Mesenchymal stem cell (in vitro differentiated cells and primary cell): ENCODE data around the gene SPTLC2.

ENCODE experiments used
- DNase-seq: peaks from one replicate; pipeline ENCODE4 v3.0.0-alpha.2; 2013
- H2AFZ ChIP-seq: one replicate; pipeline ENCODE4 v1.6.1; 2013; ENCODE audit warnings: low read depth, mild to moderate bottlenecking, control low read depth, inconsistent platforms, low read length, moderate library complexity
- H2AK5ac ChIP-seq: 2 replicates; pipeline ENCODE4 v1.6.1; 2013; ENCODE audit warnings: low read length, moderate library complexity, mild to moderate bottlenecking, inconsistent platforms; ENCODE audit not compliant: severe bottlenecking
- H2BK120ac ChIP-seq: one replicate; pipeline ENCODE4 v1.6.1; 2013; ENCODE audit warnings: low read depth, mild to moderate bottlenecking, inconsistent platforms, low read length, moderate library complexity
- H2BK12ac ChIP-seq, 2 experiments: one replicate each; pipeline ENCODE4 v1.6.1; 2013; ENCODE audit warnings: inconsistent platforms in 2 of 2, low read length in 2 of 2, mild to moderate bottlenecking in 2 of 2, moderate library complexity in 2 of 2, control low read depth in 1 of 2
- H2BK15ac ChIP-seq: one replicate; pipeline ENCODE4 v1.6.1; 2013; ENCODE audit warnings: mild to moderate bottlenecking, low read depth, inconsistent platforms; ENCODE audit not compliant: poor library complexity, severe bottlenecking
- H2BK5ac ChIP-seq: 2 replicates; pipeline ENCODE4 v1.6.1; 2013; ENCODE audit warnings: low read depth, mild to moderate bottlenecking, low read length, control low read depth, inconsistent platforms; ENCODE audit not compliant: poor library complexity, severe bottlenecking
- H3K14ac ChIP-seq, 2 experiments: one replicate each; pipeline ENCODE4 v1.6.1; 2013; ENCODE audit warnings: inconsistent platforms in 2 of 2, low read length in 2 of 2, control low read depth in 1 of 2, mild to moderate bottlenecking in 1 of 2, moderate library complexity in 1 of 2
- H3K18ac ChIP-seq, 2 experiments: one replicate each; pipeline ENCODE4 v1.6.1; 2013; ENCODE audit warnings: inconsistent platforms in 2 of 2, low read length in 2 of 2, control low read depth in 1 of 2, low read depth in 1 of 2, mild to moderate bottlenecking in 1 of 2
- H3K23ac ChIP-seq, 2 experiments: one replicate each; pipeline ENCODE4 v1.6.1; 2013; ENCODE audit warnings: inconsistent platforms in 2 of 2, low read length in 2 of 2, mild to moderate bottlenecking in 2 of 2, moderate library complexity in 2 of 2, control low read depth in 1 of 2
- H3K27ac ChIP-seq: 2 replicates; pipeline ENCODE4 v1.5.1; 2013; ENCODE audit warnings: mild to moderate bottlenecking, moderate library complexity, low read length, control low read depth, inconsistent platforms; ENCODE audit not compliant: poor library complexity, severe bottlenecking
- H3K27me3 ChIP-seq, 2 experiments: 2 replicates each; pipeline versions ENCODE4 v1.6.1 to v1.7.0; 2013; ENCODE audit warnings: low read length in 2 of 2, mild to moderate bottlenecking in 2 of 2, moderate library complexity in 2 of 2, control low read depth in 1 of 2, inconsistent platforms in 1 of 2; ENCODE audit not compliant: control insufficient read depth in 1 of 2, insufficient read depth in 1 of 2
- H3K36me3 ChIP-seq, 2 experiments: 2 replicates each; pipeline versions ENCODE4 v1.6.1 to v1.7.0; 2013; ENCODE audit warnings: low read length in 2 of 2, control low read depth in 1 of 2, inconsistent platforms in 1 of 2, low read depth in 1 of 2, mild to moderate bottlenecking in 1 of 2; ENCODE audit not compliant: insufficient read depth in 2 of 2, control insufficient read depth in 1 of 2
- H3K4ac ChIP-seq, 2 experiments: one replicate each; pipeline ENCODE4 v1.6.1; 2013; ENCODE audit warnings: inconsistent platforms in 2 of 2, low read length in 2 of 2, mild to moderate bottlenecking in 2 of 2, moderate library complexity in 2 of 2, control low read depth in 1 of 2, low read depth in 1 of 2
- H3K4me1 ChIP-seq: 2 replicates; pipeline ENCODE4 v1.6.1; 2013; ENCODE audit warnings: low read depth, low read length, control low read depth; ENCODE audit not compliant: control insufficient read depth, insufficient read depth
- H3K4me2 ChIP-seq: 2 replicates; pipeline ENCODE4 v1.6.1; 2013; ENCODE audit warnings: low read length, mild to moderate bottlenecking, inconsistent platforms; ENCODE audit not compliant: poor library complexity, severe bottlenecking
- H3K4me3 ChIP-seq, 2 experiments: 2 replicates each; pipeline versions ENCODE4 v1.5.1 to v1.7.0; 2013; ENCODE audit warnings: low read length in 2 of 2, mild to moderate bottlenecking in 2 of 2, control low read depth in 1 of 2, low read depth in 1 of 2; ENCODE audit not compliant: insufficient read depth in 1 of 2
- H3K79me1 ChIP-seq: replicated peaks from 2 replicates; pipeline ENCODE4 v1.6.1; 2013; ENCODE audit warnings: mild to moderate bottlenecking, control low read depth, low read length, inconsistent platforms; ENCODE audit not compliant: poor library complexity, severe bottlenecking
- H3K9ac ChIP-seq: 2 replicates; pipeline ENCODE4 v1.7.0; 2013; ENCODE audit warnings: mild to moderate bottlenecking, low read length, moderate library complexity
- H3K9me3 ChIP-seq: 2 replicates; pipeline ENCODE4 v1.7.0; 2013; ENCODE audit warnings: mild to moderate bottlenecking, low read length; ENCODE audit not compliant: control insufficient read depth
- H4K8ac ChIP-seq: one replicate; pipeline ENCODE4 v1.6.1; 2013; ENCODE audit warnings: inconsistent platforms, mild to moderate bottlenecking, low read length, moderate library complexity
- H4K91ac ChIP-seq: one replicate; pipeline ENCODE4 v1.6.1; 2013; ENCODE audit warnings: mild to moderate bottlenecking, low read length, inconsistent platforms
- WGBS: methylation state at CpG from one replicate; pipeline ENCODE4 v1.1.7; 2013; ENCODE audit warnings: mixed read lengths; 5-methylcytosine and 5-hydroxymethylcytosine counted together

SPTLC2 gene

DNA sequence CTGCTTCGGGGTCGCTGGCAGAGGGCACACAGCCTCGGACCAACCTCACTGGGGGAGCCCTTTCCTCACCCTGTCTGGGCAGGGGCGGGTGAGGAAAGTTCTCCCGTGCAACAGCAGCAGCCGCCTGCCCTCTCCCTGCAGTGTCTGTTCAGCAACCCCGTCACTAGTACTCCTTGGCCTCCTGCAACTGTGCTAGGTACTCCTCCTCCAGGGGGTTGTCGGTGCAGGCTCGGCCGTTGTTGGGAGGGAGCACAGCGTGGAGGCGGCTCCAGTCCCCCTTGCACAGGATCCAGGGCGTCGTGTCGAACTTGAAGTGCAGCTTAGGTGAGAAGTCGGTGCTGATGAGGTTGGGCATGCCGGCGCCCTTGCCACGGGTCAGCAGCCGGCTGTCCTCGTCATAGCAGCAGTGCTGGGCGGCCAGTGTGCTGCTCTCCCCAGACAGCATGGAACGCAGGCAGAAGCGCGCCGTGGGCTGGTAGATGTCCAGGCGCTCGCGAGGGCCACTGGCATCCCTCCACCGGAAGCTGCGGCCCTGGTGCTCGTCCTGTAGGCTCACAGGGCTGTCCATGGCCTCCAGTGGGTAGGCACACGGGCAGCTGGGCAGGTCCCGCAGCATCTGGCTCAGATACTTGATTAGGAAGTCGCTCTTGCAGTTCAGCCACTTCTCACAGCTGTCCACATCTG lies 140.9 kb downstream of the SPTLC2 start:
- Histone ChIP-seq H4K8ac (no peak overlapping the region), H2BK5ac (no peak overlapping the region), H2AFZ (no peak overlapping the region), H4K91ac (no peak overlapping the region), H2BK120ac (no peak overlapping the region), H3K9me3 (no peaks in the 10 kb centered on the region), H3K18ac (no peak overlapping the region), H3K27me3 (peaks cover 35 to 46% of the 10 kb centered on the region in 2 experiments), H3K27ac (no peak overlapping the region), H2BK15ac (no peak overlapping the region), H3K14ac (no peak overlapping the region), H3K4me3 (no peak overlapping the region), H2BK12ac (no peak overlapping the region), H3K23ac (no peak overlapping the region), H2AK5ac (no peak overlapping the region), H3K36me3 (no peaks in the 10 kb centered on the region), H3K4me2 (no peak overlapping the region), H3K79me1 (no peaks in the 10 kb centered on the region), H3K4ac (no peak overlapping the region), H3K9ac (no peak overlapping the region), H3K4me1 (no peaks in the 10 kb centered on the region)
- DNase-seq: no peak
- WGBS: 85% methylated on average over 35 of the region's 35 CpGs

DNA sequence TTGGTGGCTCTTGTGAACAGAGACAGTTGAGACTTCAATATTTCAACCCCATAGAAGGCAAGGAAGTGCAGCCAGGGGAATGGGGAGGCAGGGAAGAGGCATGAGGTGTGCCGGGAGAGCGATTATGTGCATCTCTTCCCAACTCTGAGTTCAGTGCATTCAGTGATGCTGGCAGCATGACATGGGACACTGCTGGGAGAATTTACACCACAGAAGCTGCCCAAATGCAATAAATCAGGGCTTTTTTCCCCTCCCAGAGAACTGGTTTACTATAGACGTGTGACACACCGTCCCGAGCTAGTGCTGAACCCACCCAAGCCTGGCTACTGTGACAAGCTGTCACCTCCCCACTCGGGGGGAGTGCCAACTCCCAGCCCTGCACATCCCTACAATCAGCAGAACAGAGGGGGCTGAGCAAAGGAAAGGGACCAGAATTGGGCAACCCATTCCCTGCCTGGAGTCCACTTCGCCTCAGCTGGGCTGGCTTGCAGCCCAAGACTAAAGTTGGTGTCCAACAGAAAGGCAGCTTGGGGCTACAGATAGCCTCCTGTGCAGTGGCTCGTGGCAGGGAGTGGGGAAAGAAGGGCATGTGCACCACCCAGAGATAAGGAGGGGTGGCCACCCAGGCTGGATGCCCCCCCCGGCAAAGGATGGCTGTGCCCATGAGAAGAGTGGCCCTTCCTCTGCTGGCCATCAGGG lies 141.8 kb downstream of the SPTLC2 start:
- H2AK5ac ChIP-seq: no peak overlapping the region
- H3K4me1 ChIP-seq: peaks cover 2% of the 10 kb centered on the region
- H3K9me3 ChIP-seq: no peaks in the 10 kb centered on the region
- no peak overlapping the region for H3K23ac ChIP-seq
- H3K27ac ChIP-seq: no peak overlapping the region
- H4K8ac ChIP-seq: no peak overlapping the region
- no peaks in the 10 kb centered on the region for H3K79me1 ChIP-seq
- no peak overlapping the region for H3K4me2 ChIP-seq
- H3K18ac ChIP-seq: no peak overlapping the region
- 70% methylated on average over 9 of the region's 9 CpGs for WGBS
- no peak overlapping the region for H2AFZ ChIP-seq
- H3K36me3 ChIP-seq: peaks cover 0 to 2% of the 10 kb centered on the region in 2 experiments
- no peak overlapping the region for H2BK120ac ChIP-seq
- H3K9ac ChIP-seq: no peak overlapping the region
- H3K4me3 ChIP-seq: no peak overlapping the region
- H2BK12ac ChIP-seq: no peak overlapping the region
- H3K4ac ChIP-seq: no peak overlapping the region
- peaks cover 35 to 46% of the 10 kb centered on the region in 2 experiments for H3K27me3 ChIP-seq
- DNase-seq: no peak
- no peak overlapping the region for H2BK5ac ChIP-seq
- no peak overlapping the region for H2BK15ac ChIP-seq
- H3K14ac ChIP-seq: no peak overlapping the region
- H4K91ac ChIP-seq: no peak overlapping the region

DNA sequence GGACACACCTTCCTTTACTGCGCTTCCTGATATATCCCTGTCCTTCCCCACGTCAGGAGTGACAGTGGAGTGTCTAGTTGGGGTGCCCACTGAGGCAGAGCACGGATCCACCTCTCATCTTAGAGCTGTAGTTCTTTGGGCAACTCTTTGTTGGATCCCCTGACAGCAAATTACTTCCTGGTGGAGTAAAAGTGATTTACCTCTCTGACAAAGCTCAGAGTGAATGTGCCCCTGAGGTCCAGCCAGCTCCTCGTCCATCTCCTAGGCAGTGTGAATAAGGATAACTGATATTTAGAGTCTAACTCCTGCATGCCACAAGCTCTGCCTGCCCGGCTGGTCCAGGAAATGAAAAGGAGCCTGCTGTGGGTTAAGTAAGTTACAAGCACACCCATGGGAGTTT lies 142.5 kb downstream of the SPTLC2 start:
- Histone ChIP-seq H3K36me3 (peaks cover 3 to 9% of the 10 kb centered on the region in 2 experiments), H2BK120ac (no peak overlapping the region), H3K4me3 (no peak overlapping the region), H3K9me3 (no peaks in the 10 kb centered on the region), H3K79me1 (no peaks in the 10 kb centered on the region), H3K4ac (no peak overlapping the region), H3K9ac (no peak overlapping the region), H2BK12ac (no peak overlapping the region), H4K91ac (no peak overlapping the region), H3K23ac (no peak overlapping the region), H3K4me1 (peaks cover 2% of the 10 kb centered on the region), H3K4me2 (no peak overlapping the region), H3K27me3 (peaks cover 35 to 46% of the 10 kb centered on the region in 2 experiments), H4K8ac (no peak overlapping the region), H3K14ac (no peak overlapping the region), H3K18ac (no peak overlapping the region), H2AFZ (no peak overlapping the region), H2BK15ac (no peak overlapping the region), H3K27ac (no peak overlapping the region), H2BK5ac (no peak overlapping the region), H2AK5ac (no peak overlapping the region)
- WGBS: 65% methylated on average over 5 of the region's 5 CpGs
- DNase-seq: no peak

DNA sequence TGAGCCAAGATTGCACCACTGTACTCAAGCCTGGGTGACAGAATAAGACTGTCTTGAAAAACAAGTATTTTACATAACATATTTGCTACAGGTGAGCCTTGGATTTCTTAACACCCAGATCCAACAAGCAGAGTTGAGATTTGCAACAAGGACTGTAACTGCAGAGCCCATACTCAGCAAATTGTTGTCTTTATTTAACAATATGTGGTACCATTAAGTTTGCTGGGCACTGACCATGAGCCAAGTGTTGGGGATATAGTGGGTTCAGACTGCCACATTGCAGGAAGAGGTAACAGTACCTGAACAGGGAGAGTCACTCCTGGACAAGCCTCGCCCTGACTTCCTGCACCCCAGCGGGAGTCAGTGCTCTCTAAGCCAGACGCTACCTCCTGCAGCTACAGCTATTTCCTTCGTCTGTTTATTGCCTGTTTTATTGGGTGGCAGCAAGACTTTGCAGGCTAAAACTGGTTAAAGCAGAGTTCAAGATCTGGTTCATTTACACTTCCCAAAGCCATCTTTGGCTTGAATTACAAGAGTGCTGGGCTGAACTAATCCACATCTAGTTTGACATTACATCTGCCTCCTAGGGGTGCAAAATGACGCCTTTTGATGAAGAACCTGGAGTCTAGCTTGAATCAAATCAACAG lies 146.1 kb downstream of the SPTLC2 start:
- Histone ChIP-seq H3K18ac (no peak overlapping the region), H2BK5ac (no peak overlapping the region), H4K91ac (no peak overlapping the region), H2AFZ (no peak overlapping the region), H3K4ac (no peak overlapping the region), H3K14ac (no peak overlapping the region), H2BK120ac (no peak overlapping the region), H3K4me3 (no peak overlapping the region), H3K79me1 (peaks cover 2% of the 10 kb centered on the region), H3K9ac (no peak overlapping the region), H3K27ac (no peak overlapping the region), H3K4me2 (no peak overlapping the region), H3K23ac (no peak overlapping the region), H2AK5ac (no peak overlapping the region), H2BK12ac (no peak overlapping the region), H3K4me1 (peaks cover 2% of the 10 kb centered on the region), H3K36me3 (peaks cover 25 to 41% of the 10 kb centered on the region in 2 experiments), H3K27me3 (peaks cover 22 to 26% of the 10 kb centered on the region in 2 experiments), H3K9me3 (no peaks in the 10 kb centered on the region), H2BK15ac (no peak overlapping the region), H4K8ac (no peak overlapping the region)
- DNase-seq: no peak
- whole genome bisulfite sequencing: 76% methylated on average over 5 of the region's 5 CpGs
